Epithelial cell of proximal tubule (primary cell): Measurements from ENCODE around the gene PSMB1. TPM values are rescaled to one million over a fixed set of nuclear protein-coding genes. Genes with fewer than 3 reads are reported as not detected.

Experiments
- DNase-seq: peaks from one replicate; pipeline ENCODE4 v3.0.0-alpha.2; 2011; ENCODE audit warnings: low read depth
- H3K4me3 ChIP-seq: 2 replicates; pipeline ENCODE4 v1.5.1; 2011; ENCODE audit warnings: low read depth, mild to moderate bottlenecking, low read length
- total RNA-seq: library from RNA; depleted of rRNA; stranded (reverse); fragments of >200 nt; gene quantifications from 2 replicates; pipeline ENCODE4 v1.2.3, GENCODE V29; 2015
- TF ChIP-seq, protein P1 (sequence below): conservative IDR thresholded peaks from 2 replicates; pipeline ENCODE4 v1.5.1; 2012; ENCODE audit warnings: low read depth, mild to moderate bottlenecking, low read length

PSMB1 gene
- total RNA-seq, 1 donor from 2014 or later: 282 TPM

- DNase-seq: no peak
- H3K4me3 ChIP-seq: no peak overlapping the region
- TF ChIP-seq, protein P1, sequence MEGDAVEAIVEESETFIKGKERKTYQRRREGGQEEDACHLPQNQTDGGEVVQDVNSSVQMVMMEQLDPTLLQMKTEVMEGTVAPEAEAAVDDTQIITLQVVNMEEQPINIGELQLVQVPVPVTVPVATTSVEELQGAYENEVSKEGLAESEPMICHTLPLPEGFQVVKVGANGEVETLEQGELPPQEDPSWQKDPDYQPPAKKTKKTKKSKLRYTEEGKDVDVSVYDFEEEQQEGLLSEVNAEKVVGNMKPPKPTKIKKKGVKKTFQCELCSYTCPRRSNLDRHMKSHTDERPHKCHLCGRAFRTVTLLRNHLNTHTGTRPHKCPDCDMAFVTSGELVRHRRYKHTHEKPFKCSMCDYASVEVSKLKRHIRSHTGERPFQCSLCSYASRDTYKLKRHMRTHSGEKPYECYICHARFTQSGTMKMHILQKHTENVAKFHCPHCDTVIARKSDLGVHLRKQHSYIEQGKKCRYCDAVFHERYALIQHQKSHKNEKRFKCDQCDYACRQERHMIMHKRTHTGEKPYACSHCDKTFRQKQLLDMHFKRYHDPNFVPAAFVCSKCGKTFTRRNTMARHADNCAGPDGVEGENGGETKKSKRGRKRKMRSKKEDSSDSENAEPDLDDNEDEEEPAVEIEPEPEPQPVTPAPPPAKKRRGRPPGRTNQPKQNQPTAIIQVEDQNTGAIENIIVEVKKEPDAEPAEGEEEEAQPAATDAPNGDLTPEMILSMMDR: no peak
Observed at GRCh38 chr6:170525795-170526194, 27.3 kb downstream of the PSMB1 start.

GRCh38 chr6:170524172-170524502, 29.0 kb downstream of the PSMB1 start:
- H3K4me3 ChIP-seq: no peak overlapping the region
- TF ChIP-seq, protein P1: no peak
- no peak for DNase-seq

DNA sequence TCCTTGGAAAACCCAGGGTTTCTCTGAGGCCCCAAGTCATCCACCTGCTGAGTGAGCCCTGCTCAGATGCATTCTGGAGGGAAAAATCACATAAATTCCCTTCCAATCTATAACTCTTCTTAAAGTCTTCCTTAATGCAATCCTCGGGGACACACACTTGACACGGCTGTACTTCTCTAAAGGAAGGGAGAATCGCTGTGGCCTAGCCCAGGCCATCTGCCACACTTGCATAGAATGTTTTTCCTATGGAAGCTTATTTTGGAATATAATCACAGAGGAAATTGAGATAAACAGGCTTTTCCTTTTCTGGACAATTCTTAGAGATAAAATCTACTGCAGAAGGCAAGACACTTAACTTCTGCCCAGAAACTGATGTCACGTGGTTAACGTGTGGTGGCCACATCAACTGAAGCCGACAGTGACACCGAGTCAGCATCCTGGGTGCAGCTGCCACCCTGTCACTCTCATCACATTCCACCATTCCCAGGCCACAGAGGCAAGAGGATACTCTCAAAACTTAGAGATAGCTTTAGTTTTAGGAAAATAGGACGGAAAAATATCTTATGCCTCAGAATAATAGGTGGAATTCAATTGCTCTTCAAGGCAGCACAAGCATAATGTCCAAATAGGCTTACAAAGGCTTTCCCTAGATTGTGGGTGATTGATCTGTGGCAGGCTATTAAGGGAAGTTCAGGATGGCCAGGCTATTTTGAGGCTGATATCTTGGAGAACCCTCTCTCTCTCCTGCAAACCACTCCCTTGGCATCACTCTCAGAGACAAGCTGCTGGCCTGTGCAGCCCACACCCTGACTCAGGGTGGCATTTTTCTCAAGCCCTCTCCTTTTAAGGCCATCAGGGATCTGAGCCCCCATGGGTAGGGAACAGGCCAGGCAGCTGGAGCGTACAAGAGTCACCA, 29.6 kb downstream of the PSMB1 start:
- TF ChIP-seq, protein P1: no peak
- no peak overlapping the region for H3K4me3 ChIP-seq
- DNase-seq: no peak

DNA sequence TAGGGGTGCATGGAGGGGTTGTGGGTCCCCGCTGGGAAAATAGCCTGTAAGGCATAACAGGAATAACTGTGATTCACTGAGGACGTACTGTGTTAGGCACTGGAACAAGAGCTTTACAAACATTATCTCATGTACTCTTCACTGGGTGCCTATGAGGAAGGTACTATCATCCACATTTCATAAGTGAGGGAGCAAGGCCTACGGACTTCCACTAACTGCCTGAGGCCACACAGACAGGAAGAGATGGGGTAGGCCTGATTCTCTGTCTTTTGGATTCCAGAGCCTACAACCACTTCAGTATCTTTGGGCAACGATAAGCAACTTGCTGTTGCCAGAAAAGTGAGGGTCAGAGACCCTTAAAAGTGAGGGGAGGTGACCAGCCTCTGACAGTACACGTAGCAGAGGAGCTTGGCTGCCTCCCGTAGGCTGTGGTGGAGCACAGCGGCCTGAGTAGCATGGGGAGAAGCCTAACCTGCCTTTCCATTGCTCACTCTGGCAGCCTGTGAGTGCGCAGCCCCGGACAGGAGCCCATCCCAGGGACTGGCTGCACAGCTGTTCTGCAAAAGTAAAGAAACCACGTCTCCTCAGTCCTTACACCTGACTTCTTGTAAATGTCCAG, 30.4 kb downstream of the PSMB1 start:
- TF ChIP-seq, protein P1: peak; percentile 53
- no peak overlapping the region for H3K4me3 ChIP-seq
- no peak for DNase-seq

- no peak for DNase-seq
- TF ChIP-seq, protein P1: peak; percentile 91
- H3K4me3 ChIP-seq: peak overlapping the region; percentile 8
Observed at GRCh38 chr6:170516783-170517616, 36.1 kb downstream of the PSMB1 start.

DNA sequence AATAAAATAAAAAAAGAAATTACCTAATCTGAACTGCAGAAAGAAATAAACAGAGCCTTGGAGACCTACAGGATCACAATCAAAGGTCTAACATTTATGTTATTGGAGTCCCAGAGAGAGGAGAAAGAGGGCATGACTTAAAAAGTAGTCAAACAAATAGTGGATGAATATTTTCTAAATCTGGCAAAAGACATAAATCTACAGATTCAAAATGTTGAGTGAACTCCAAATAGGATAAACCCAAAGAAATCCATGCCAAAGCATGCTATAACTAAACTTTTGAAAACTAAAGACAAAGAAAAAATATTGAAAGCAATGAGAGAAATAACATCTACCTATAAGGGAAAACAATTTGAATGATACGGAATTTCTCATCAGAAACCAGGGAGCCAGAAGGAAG, 38.2 kb downstream of the PSMB1 start:
- no peak overlapping the region for H3K4me3 ChIP-seq
- TF ChIP-seq, protein P1: no peak
- DNase-seq: no peak
